SK-N-SH (cell line): ENCODE results near the gene SH2D4B.

Experiments used
- EZH2phosphoT487 ChIP-seq: fragments of 200-600 bp; sonication (generic); IDR thresholded peaks from 2 replicates; pipeline ENCODE4 v1.6.1; 2017; ENCODE audit warnings: low read depth, mixed run types, mild to moderate bottlenecking, antibody characterized with exemption, moderate library complexity, borderline replicate concordance
- NFIC ChIP-seq: IDR thresholded peaks from 2 replicates; pipeline ENCODE4 v1.4.0; 2012; ENCODE audit warnings: borderline replicate concordance
- POLR2AphosphoS5 ChIP-seq: IDR thresholded peaks from 2 replicates; pipeline ENCODE4 v1.6.1; 2012; ENCODE audit warnings: low read depth, low read length
- RCOR1 ChIP-seq: fragments of 150-350 bp; IDR thresholded peaks from 2 replicates; pipeline ENCODE4 v1.6.1; 2017; ENCODE audit warnings: antibody characterized with exemption, low read length
- RXRA ChIP-seq: IDR thresholded peaks from 2 replicates; pipeline ENCODE4 v1.4.0; 2012; ENCODE audit warnings: low read depth, mild to moderate bottlenecking, borderline replicate concordance
- TEAD4 ChIP-seq: IDR thresholded peaks from 2 replicates; pipeline ENCODE4 v1.4.0; 2012; ENCODE audit warnings: mild to moderate bottlenecking, borderline replicate concordance; ENCODE audit not compliant: insufficient read depth
- YY1 ChIP-seq: IDR thresholded peaks from 2 replicates; pipeline ENCODE4 v1.4.0; 2012; ENCODE audit warnings: low read depth, mild to moderate bottlenecking
- TF ChIP-seq, protein P1 (sequence below): fragments of 200-600 bp; sonication (generic); IDR thresholded peaks from 2 replicates; pipeline ENCODE4 v1.6.1; 2017; ENCODE audit warnings: antibody characterized with exemption, mild to moderate bottlenecking, moderate library complexity
- TF ChIP-seq, protein P2 (sequence below): IDR thresholded peaks from 2 replicates; pipeline ENCODE4; 2012
- TF ChIP-seq, protein P3 (sequence below): IDR thresholded peaks from 2 replicates; pipeline ENCODE4 v1.4.0; 2012; ENCODE audit warnings: low read depth, borderline replicate concordance
- TF ChIP-seq, protein P4 (sequence below): fragments of 150-350 bp; IDR thresholded peaks from 2 replicates; pipeline ENCODE4 v1.6.1; 2016; ENCODE audit warnings: mild to moderate bottlenecking, low read depth, low read length

DNA sequence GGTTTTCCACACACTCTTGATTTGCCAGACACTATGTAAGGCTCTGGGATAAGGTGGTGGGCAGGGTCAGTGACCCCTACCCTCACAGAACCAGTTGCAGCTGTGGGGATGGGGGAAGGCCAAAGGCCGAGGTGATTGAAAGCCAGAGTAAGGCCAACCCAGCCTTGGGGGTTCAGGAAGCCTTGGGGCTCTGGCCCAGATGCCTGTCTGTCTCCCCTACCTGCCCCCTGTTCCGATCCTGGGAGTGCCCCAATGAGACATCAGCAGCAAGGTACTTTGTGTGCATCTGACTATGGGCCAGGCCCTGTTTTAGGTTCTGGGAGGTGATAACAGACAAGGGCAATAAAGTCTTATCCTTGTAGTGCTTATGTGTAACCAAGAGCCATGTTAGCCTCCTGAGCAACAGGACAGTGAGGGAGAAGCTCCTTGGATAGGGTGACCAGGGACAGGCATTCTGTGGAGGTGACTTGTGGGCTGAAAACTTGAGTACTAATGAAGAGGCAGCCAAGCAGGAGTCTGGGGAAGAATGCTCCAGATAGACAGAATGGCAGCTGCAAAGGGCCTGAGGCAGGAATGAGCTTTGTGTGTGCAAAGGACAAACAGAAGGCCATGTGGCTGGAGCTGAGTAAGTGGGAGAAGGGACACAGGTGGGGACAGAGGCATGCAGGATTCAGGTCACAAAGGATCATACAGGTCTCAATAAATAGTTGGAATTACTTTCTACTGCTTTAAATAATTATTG, 48.2 kb upstream of the SH2D4B start:
- TF ChIP-seq EZH2phosphoT487 (no peak), TEAD4 (no peak), NFIC (no peak), RXRA (no peak), POLR2AphosphoS5 (no peak), YY1 (no peak), RCOR1 (no peak)
- TF ChIP-seq, protein P1, sequence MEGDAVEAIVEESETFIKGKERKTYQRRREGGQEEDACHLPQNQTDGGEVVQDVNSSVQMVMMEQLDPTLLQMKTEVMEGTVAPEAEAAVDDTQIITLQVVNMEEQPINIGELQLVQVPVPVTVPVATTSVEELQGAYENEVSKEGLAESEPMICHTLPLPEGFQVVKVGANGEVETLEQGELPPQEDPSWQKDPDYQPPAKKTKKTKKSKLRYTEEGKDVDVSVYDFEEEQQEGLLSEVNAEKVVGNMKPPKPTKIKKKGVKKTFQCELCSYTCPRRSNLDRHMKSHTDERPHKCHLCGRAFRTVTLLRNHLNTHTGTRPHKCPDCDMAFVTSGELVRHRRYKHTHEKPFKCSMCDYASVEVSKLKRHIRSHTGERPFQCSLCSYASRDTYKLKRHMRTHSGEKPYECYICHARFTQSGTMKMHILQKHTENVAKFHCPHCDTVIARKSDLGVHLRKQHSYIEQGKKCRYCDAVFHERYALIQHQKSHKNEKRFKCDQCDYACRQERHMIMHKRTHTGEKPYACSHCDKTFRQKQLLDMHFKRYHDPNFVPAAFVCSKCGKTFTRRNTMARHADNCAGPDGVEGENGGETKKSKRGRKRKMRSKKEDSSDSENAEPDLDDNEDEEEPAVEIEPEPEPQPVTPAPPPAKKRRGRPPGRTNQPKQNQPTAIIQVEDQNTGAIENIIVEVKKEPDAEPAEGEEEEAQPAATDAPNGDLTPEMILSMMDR, result no peak
- TF ChIP-seq, protein P2, sequence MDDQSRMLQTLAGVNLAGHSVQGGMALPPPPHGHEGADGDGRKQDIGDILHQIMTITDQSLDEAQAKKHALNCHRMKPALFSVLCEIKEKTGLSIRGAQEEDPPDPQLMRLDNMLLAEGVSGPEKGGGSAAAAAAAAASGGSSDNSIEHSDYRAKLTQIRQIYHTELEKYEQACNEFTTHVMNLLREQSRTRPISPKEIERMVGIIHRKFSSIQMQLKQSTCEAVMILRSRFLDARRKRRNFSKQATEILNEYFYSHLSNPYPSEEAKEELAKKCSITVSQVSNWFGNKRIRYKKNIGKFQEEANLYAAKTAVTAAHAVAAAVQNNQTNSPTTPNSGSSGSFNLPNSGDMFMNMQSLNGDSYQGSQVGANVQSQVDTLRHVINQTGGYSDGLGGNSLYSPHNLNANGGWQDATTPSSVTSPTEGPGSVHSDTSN, result no peak
- TF ChIP-seq, protein P3, sequence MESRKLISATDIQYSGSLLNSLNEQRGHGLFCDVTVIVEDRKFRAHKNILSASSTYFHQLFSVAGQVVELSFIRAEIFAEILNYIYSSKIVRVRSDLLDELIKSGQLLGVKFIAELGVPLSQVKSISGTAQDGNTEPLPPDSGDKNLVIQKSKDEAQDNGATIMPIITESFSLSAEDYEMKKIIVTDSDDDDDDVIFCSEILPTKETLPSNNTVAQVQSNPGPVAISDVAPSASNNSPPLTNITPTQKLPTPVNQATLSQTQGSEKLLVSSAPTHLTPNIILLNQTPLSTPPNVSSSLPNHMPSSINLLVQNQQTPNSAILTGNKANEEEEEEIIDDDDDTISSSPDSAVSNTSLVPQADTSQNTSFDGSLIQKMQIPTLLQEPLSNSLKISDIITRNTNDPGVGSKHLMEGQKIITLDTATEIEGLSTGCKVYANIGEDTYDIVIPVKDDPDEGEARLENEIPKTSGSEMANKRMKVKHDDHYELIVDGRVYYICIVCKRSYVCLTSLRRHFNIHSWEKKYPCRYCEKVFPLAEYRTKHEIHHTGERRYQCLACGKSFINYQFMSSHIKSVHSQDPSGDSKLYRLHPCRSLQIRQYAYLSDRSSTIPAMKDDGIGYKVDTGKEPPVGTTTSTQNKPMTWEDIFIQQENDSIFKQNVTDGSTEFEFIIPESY, result no peak
- TF ChIP-seq, protein P4, sequence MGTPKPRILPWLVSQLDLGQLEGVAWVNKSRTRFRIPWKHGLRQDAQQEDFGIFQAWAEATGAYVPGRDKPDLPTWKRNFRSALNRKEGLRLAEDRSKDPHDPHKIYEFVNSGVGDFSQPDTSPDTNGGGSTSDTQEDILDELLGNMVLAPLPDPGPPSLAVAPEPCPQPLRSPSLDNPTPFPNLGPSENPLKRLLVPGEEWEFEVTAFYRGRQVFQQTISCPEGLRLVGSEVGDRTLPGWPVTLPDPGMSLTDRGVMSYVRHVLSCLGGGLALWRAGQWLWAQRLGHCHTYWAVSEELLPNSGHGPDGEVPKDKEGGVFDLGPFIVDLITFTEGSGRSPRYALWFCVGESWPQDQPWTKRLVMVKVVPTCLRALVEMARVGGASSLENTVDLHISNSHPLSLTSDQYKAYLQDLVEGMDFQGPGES, result no peak
